Measurements from ENCODE around the gene ANAPC1.
"Not testable (repeated sequence)": the region's sequence is repeated elsewhere in the genome, so short reads cannot be mapped to it uniquely, and the experiment has no call there.

The ANAPC1 gene

DNA sequence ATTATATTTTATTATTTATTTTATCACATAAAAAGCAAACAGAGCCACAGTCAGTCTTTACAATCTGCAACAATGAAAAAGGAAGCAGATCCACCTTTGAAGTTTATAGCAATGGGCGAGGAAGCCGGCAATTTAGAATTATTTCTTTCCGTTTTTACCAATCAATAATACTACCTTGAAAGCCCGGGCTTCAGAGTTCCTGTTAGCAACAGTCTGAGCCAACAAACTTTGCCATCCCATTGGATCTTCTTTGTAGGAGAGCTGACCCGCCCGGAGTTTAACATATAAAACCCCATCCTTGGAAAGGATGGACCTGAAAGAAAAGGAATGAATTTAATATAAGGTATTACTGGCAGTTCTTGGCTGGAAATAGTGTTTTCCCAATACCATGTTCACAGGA, 101.8 kb downstream of the ANAPC1 start:
- not testable (repeated sequence) for DNase-seq

DNA sequence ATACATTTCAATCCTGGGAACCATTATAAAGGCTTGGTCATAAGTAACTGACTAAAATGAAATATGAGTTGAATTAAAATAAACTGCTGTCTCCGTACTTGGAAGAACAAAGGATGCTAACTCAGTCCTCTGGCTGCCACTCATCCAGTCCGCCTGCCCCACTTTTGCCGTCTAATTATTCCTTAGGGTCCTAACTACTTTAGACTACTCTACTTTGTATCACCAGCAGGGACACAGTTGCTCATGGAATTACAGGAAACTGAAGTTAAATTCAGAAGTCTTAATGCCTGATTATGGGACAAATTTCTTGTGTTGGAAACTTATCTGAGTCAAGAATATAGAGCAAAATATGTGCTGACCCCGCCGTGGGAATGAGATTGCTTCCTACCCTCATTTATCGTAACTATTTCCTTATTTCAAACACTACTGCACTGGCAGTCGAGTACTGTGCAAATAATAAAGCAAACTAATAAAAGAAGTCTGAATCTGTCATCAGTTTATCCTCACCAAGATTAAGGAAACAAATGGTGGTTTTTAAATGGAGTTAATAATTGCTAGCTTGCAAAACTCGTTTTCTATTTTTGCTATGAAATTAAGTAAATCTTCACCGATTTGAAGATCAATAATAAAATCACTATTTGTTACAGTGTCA, 102.4 kb downstream of the ANAPC1 start:
- not testable (repeated sequence) for DNase-seq

DNA sequence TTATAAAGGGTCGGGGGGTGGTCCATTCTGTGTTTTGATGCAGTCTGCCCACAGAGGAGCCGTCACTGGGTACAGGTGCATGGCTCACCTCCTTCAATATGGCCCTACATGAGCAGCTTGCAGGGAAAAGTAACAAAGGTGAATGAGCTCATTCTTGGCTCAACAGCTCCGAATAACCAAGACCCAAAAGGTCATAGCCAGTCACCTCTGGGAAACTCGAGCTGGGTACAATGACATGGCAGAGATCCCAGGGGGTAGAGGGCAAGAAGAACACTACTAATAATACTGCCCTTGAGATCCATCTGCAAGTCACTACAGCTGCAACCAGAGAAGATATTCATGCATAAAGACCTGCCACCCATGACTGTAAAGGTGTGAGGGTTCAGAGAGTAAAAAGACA, 106.8 kb downstream of the ANAPC1 start:
- DNase-seq: not testable (repeated sequence)

DNA sequence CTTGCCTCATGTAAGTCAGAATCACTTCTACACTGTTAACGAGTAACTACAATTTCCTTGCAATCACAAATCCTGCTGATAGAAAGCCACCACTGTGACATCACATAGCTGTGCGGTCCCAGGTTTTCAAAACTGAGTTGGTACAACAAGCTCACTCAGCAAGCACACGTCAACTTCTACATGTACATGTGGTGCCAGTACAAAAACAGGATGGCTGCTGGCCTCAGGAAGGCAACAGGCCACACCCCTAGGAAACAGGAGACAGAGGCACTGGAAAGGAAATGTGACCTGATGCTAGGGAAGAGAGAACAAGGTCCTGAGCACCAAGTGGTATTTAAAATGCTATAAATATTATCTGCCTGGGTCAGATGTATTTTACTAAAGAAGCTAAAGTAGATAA, 107.7 kb downstream of the ANAPC1 start:
- not testable (repeated sequence) for DNase-seq

DNA sequence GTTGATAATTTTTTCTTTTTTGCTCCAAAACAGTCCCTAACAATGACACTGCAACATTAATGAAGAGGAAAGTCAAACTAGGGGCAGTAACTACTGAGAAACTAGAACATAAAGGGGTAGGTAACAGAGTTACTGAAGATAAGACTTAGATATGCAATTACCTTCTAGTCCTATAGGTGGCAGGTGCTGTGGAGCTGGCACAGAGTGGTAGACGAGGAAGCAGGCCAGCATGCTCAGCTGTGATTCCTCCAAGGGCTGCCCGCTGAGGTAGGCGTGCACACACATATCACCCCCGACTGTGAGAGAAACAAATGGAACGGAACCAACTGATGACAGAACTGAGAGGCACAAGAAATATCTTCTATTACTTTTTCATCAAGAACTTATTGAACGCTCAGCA, 111.8 kb downstream of the ANAPC1 start:
- DNase-seq: not testable (repeated sequence)

DNA sequence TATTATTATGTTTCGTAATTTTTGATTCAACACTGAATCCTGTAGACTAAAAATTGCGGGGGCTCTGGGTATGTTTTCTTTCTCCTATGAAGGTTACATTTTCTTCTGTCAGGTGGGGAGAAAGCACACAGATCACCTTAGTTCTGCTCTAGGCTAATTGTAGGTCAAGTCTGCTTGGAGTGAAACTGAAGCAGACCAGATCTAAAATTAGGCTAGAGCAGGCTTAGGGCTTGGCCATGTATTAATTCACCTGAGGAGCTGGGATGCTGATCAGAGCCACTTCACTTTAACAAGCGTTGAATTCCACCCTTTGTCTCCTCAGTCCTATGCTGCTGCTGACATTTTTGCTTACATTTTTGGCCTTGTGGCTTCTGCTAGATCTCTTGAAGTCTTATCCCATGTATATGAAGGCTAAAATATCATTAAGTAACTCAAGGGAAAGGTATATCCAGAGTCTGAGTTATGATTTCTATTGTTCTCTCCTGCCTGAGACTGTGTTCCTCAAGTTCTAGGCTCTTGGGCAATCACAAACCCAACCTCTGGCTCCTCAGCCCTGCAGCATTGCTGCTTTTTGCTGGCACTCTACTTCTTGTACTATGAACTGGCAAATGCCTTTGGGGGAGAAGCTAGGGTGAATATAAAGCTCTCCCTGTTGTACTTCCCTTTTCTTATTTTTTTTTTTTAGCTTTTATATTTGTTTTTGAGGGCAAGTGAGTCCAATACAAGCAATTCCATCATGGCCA, 112.9 kb downstream of the ANAPC1 start:
- not testable (repeated sequence) for DNase-seq

DNA sequence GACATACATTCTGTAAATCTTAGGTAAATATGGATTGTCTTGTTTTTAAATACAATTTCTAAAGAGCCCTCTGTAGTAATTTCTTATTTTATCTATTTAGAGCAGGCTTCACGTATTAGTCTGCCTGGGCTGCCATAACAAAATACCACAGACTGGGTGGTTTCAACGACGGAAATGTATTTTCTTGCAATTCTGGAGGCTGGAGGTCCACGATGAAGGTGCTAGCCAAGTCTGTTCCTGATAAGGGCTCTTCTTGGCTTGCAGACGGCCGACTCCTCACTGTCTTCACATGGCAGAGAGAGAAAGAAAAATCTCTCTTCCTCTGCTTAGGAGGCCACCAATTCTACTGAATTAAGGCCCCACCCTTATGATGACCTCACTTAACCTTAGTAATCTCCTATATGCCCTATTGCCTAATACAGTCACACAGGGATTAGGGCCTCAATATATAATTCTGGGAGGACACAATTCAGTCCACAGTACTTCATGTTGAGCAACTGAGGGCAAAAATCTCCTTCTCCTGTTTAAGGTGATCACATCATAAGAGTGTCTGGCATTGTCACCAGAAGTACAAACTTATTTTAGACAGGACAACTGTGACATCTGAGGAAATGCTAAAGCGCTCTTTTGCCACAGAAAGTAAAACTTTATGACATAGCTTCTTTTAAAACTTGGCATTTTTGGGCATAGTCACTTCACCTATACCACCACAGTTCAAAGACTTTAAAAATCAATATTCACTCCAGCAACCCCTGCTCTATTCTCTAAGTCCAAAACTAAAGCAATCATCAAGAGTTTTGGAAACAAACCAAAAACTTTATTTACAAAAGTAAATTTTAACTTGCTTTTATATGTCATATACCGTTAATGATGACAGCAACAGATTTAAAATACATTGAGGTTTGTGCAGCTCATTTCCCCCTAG, 115.5 kb downstream of the ANAPC1 start:
- not testable (repeated sequence) for DNase-seq

DNA sequence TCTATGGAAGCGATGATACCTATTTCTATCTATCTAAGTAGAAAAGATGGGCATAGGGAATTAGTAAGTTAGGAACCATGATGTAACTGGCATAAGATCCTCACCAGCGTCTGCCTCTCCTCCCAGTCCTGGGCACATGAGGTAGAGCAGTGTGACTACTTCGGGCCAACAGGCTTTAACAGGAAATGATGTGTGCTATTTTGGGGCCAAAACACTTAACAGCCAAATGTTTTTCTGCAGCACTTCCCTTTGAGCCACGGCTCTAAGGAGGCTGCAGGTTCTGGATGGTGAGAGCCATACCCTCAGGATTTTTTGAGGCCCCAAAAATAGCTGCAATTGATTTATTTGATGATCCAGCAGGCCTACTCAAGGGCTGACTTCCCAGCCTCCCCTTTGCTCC, 116.9 kb downstream of the ANAPC1 start:
- DNase-seq: not testable (repeated sequence)

DNA sequence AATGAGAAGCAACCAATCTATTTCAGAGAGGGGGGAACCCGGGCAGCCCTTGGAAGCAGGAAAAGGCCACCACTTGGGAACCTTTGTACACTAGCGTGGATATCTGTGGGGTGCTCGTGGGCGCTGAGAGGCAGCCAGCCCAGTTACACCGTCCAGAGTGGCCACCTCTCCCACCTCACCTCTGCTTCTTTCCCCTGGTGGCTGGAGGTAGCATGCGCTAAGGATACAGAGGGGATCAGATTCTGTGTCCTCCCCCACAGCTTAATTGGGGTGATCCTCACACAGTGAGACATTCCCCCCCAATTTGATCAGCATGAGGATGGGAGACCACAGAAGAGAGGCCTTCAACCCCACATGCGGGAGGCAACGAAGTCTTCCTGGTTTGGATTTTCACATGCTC, 117.7 kb downstream of the ANAPC1 start:
- not testable (repeated sequence) for DNase-seq

DNA sequence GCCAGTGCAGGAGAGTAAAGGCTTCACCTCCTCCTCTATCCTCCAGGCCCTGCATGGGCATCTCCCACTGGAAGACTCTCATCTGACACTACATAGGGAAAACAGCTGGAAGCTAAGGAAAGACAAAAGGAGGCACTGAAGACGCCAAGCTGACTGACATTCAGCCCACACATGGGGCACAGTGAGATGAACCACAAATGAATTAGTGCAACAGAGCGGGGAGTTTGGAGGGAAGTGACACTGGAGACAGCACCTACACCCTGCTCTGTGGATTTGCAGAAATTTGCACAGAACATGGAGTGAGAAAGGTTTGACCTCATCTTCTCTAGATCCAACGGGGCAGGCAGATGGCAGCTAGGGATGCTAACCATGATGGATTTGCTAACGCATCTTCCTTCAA, 119.8 kb downstream of the ANAPC1 start:
- DNase-seq: not testable (repeated sequence)

DNA sequence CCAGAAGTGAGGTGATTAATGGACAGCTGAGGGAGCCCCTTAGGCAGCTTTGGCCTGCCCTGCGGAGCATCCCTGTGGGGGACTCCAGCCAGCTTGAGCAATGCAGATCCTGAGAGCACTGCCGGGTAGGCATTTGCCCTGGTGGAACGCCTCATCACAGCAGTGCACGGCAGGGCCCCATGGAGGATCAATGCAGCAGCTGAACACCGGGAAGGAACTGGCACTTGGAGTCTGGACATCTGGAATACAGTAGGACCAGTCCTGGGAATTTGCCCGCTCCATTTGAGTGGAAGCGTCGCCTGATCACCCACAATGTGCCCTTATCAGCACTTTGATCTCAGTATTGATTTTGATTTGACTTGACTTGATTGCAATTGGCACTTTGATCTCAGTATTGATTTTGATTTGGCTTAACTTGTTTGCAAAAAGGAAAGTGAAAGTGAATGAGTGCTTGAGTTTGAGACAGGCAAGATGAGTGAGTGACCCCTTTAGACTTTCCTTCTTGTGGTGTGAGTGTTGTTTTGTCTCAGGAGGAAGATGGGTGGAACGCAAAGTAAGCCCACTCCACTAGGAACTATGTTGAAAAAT, 123.2 kb downstream of the ANAPC1 start:
- DNase-seq: not testable (repeated sequence)

DNA sequence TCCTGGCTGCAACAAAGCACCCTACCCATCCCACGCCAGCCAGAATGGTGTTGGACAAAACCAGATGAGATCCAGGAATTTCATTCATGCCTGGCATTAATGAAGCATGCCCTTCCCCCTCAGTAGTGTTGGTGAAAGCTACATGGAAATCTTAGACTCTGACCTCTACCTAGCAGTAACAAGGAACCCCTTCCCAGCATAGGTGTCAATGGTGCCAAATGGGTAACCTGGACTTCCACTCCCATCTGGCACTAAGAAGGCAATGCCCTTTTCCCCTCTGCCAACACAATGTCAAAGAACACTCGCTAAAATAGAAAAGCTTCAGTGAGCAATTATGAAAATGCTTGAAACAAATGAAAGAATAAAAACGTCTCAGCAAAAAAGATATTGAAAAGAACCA, 131.5 kb downstream of the ANAPC1 start:
- not testable (repeated sequence) for DNase-seq

DNA sequence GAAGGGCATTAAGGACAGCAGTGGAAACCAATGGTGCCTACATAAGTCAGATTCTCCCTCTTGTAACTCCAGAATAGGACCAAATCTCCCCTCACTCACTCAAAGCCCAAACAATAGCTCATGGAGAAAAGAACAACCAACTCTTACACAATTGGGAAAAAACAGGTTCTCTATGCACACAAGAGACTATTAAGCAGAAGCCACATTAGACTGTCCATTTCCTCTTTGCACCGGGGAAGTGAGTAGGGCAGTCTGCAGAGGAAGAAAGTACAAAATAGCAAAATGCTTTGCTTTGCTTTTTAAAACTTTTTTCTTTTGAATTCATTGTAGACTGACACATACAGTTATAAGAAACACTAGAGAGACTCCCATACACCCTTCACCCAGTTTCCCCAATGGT, 133.4 kb downstream of the ANAPC1 start:
- DNase-seq: not testable (repeated sequence)

DNA sequence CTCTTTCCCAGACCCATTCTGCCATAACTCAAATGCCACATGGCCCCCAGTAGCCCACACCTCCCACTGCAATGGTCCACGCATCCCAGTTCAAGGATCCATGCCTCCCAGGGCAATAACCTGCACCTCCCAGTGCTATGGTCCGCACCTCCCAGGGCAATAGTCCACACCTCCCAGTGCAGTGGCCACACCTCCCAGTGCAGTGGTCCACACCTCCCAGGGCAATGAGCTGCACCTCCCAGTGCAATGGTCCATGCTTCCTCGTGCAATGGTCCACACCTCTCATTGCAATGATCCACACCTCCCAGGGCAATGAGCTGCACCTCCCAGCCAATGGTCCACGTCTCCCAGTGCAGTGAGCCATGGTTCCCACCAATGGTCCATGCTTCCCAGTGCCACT, 135.6 kb downstream of the ANAPC1 start:
- DNase-seq: not testable (repeated sequence)

DNA sequence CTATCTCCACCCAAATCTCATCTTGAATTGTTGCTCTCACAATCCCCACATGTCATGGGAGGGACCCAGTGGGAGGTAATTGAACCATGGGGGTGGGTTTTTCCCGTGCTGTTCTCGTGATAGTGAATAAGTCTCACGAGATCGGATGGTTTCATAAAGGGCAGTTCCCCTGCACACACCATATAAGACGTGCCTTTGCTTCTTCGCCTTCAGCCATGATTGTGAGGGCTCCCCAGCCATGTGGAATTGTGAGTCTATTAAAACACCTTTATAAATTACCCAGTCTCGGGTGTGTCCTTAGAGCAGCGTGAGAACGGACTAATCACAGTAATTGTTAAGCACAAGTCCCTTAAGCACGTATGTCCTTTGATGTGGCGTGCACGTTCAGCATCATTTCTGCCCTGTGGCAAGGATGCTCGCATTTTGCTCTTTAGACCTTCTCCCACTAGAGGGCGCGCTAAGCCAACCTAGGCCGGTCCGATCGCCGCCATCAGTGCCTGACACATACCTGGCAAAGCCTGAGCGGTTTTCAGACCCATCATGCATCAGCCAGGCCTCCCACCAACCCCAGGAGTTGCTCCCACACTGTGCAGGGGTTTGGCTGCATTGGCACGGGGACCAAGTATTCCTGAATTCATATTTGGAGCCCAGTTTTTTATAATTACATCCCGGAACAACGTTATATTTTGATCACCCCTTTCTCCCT, 136.4 kb downstream of the ANAPC1 start:
- DNase-seq: not testable (repeated sequence)

DNA sequence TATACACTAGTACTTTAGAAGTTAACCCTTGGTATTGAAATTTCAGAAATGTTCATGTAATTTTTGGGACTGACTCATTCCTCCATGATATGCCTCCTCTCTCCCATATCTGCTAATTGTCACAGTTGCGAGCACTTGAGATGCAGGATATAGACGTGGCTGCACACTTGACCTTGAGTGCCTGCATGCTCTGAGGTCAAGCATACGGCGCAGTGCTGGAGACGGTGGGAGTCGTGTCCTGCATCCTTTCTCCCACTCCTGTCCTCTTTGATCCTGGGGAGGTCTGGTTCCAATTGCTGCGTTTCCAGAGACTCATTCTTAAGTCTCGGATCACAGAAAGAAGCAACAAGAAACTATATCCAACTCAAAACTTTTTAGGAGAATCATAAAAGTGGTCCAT, 139.2 kb downstream of the ANAPC1 start:
- not testable (repeated sequence) for DNase-seq

DNA sequence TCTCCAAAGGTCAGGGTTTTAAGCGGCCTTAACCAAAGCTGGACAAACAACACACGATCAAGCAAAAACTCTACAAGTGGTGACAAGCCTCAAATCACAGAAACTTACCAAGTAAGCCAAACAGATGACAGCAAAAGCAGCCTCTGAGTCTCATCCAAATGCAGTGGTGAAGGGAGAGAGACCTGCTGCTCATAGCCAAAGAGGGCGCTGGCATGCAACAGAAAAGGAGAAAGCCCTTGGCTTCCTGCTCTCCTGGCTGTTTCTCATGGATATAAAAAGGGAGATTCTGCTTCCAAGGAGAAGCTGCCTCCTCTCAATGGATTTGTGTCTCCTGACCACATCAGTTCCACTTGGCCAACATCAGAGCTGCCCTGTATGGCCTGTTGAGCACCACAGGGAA, 142.5 kb downstream of the ANAPC1 start:
- not testable (repeated sequence) for DNase-seq

DNA sequence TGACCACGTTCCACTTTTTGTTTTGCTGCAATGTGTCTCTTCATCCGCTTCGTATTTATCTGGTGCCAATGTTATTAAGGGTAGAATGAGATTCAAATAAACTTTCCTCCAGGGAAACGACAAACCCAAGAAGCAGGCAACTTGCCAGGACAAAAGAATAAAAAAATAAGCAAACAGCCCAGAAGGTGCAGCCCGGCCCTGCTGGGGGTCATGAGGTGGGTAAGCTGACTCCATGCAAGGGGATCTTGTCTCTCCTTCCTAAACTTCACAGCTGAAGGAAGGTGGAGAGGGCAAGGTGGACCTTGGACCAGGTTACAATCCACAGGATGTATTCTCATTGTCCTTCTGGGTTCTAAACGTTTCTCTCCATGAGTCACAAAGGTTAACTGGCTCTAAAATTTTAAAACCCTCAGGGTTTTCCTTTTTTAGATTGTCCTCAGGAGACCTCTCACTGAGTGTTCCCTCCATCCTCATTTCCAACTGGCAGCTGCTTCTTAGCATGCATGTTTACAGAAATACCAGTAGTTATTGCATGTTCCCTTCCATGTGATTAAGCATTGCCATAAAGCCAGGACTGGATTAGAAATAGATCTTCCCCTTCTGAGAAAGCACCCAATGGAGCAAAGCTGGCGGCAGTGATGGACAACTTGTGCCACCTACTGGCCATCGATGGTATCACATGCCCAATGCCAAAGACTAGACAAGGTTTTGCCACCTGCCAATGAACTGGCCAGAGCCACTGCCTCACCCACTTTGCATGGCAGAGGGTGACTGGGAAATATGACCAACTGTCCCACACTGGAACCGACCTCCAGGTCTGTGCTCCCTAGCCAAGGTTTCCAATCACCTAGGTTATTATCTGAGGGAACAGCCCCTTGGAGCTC, 147.9 kb downstream of the ANAPC1 start:
- DNase-seq: peak; percentile 44

DNA sequence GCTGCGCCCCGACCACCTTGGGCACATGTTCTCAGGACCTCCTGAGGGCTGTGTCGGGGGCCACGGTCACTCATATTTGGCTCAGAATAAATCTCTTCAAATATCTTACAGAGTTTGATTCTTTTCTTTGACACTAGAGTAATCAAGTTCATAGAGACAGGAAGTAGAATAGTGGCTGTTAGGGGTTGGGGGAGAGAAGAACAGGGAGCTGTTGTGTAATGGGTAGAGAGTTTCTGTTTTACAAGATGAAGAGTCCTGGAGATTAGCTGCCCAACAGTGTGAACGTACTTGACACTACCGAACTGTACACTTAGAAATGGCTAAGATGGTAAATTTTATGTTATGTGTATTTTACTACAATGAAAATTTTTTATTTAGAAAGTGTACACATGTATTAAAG, 148.6 kb downstream of the ANAPC1 start:
- DNase-seq: not testable (repeated sequence)

DNA sequence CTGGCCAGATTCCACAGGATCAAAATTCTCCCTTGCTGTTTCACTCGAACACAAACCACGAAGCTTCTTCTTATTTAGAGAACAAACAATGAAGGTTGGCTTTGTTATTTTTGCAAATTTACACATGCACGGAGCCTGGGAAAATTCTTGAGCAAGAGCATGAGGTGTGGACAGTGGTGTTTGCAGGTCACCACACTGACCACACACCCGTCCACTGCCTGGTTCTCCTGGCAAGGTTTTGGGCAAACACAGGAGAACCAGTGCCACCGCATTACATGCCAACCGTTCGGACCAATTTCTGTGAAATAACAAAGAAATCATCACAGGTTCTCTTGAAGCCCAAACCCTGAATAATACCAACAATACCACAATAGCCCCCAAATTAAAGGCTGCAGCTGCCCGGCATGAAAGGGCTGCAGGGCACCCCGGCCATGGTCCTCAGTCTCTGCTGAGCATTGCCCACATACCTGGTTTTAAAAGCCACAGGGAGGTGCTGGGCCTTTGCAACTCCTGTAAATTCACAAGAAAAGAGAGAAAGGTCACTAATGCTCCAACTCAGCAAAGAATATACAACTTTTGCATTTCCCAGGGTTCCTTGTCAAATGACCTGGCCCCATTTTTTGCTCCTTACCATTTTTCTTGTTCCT, 154.1 kb downstream of the ANAPC1 start:
- DNase-seq: not testable (repeated sequence)
